GM20431 (cell line): ENCODE measurements around the gene DCLK1.

ENCODE experiments used
- in situ Hi-C: fragments of 300-500 bp; cut with MseI, MboI; formaldehyde crosslinking; loops from one replicate; pipeline ENCODE4 v1.15.0; 2020; ENCODE audit warnings: low sequenced_read_pairs; ENCODE audit not compliant: unreplicated experiment

The DCLK1 gene

DNA sequence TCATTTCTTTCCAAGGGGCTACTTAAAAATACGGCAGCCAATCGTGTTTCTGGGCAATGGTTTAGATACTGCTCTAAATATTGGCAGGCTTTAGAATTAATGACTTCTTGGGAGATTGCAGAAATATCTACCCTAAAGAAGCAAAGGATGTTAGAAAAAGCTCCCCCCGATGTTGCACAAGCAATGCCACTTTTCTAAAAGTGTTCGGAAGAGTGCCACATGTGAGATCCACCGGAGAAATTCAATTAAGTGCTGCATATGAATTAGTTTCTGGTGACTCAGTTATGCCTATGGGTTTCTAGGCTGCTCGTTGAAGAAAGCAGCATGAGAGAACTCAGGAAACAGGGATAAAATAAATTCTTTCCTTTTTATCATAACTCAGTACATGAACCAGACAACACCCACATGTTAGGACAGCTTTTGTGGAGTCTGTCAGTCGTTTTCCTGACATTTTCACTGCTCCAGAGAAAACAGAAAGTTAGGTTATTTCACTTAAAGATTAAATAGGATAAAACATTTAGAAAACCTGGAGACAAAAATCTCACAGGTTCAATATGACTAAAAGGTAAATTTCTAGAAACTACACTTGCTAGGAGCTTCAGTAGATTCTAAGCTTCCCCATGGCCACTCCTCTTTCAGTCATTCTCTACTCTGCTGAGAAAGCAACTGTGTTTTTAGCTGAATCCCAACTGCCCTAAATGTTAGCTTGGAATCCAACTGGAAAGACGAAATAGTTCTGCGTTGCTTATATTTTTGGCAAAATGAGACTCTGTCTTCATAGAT lies 244.7 kb downstream of the DCLK1 start:
- in situ Hi-C loops, result no loop called here

DNA sequence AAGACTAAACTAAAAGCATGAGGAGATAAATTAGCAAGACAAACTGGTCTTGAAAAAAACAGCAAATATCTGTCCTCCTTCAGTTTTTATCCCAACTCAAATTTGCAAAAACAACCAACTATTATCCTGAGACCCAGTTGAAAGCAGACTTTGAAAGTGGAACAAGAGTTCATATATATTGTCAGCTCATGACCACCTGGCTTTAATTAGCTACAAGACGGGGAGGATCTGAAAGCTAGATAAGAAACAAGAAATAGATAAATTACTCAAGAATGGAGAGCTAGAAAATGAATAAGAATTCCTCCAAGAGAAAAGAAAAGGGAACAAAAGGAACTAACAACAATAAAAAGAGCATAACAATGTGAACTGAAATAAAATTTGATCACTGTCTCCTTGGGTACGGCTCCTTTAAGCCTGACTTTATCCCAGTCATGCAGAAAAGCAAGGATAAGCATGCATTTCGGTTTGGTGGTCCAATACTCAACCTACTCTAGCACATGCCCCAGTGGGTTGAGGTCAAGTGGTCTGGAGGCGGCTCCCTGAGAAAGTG lies 246.9 kb downstream of the DCLK1 start:
- in situ Hi-C loops, result no loop called here

DNA sequence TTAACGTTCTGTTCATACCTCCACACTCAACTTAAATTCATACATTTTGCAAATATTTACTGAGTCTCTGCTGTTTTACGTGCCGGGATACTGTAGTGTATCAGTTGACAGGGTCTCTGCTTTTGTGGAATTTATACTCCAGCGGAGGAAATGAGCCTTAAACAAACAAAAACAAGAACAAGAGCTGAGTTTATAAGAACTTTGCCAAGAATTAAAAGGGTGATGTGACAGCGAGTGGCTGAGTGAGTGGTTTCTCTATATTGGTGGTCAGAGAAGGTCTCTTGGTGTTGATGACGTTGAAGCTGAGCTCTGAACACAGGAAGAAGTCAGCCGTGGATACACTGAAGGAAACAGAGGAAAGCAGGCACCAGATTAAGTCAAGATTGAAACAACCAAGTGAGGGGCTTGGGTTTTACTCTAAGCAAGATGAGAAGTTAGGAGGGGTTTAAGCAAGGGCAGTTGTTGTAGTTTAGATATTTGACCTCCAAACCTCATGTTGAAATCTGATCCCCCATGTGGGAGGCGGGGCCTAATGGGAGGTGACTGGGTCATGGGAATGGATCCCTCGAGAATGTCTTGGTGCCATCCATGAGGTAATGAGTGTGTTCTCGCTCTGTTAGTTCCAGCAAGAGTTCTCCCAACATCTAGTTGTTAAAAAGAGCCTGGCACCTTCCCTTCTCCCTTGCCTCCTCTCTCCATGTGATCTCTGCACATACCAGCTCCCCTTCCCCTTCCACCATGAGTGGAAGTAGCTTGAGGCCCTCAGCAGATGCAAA lies 248.3 kb downstream of the DCLK1 start:
- in situ Hi-C loops, result no loop called here

DNA sequence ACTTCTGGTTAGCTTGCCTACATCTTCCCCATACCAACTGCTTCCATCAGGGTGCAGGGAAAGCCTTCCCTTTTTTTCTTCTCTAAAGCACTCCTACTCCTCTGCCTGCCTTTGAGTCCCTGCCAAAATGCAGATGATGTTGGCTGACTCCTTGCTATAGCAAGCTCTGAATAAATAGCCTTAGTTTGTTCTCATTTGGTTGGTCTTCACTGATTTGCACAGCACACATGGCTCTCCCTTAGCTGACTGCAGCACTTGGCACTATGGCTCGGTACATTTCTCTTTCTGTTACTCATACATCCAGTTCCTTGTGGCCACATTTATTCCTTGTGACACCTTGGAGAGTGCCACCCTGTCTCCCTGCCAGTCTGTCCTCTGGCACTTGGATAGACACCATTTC lies 249.8 kb downstream of the DCLK1 start:
- in situ Hi-C loops, result no loop called here

DNA sequence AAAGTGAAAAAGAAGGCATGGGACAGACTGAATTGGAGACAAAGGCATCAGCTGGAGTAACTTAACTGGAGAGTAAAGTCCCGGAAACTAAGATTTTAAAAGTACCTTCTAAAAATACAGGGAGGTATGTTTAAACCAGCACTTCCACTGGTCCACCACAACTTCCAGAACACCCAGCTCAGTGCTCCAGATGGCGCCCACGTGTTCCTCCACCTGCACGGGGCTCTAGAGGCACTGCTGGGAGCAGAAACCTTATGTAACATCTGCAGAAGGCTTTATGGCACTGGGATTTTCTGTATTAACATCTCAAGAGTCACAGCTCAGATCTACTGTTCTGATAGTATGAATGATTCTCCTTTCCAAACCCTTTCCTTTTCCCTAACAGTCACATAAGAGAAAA lies 252.1 kb downstream of the DCLK1 start:
- in situ Hi-C loops, result no loop called here

DNA sequence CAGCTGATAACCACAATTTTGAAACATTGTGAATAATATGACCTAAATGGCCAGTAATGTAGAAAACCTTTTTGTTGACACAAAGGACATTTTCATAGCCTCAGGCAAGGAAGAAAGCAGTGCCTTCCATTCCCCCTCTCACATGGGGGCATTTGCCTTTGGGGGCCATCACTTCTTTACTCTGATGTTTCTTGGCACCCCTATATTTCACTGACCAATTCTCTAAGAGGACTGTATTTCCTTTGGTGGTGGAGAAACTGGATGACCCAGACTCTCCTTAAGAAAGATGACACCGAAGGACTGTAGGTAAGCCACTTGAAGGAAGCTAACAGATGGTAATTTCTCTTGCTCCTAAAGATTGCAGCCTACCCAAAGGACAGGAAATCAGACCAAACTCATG lies 254.6 kb downstream of the DCLK1 start:
- in situ Hi-C loops, result no loop called here

DNA sequence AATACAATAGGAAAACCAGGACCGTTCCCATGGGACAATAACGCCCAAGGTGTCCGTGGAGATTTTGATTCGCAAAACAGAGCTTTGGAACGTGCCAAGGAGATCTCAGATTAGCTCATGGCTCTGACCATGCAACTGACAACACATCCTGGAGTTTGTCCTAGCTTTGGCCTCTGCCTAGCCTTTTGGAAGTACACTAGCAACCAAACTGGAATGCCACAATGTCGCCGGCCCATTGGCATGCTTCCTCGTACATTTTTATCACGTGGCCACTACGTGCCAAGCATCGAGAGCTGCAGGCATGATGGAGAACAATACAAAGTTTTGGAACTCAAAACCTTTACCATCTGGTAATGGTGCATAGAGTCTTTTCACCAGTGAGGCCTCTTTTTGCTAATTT lies 256.5 kb downstream of the DCLK1 start:
- in situ Hi-C loops, result no loop called here

DNA sequence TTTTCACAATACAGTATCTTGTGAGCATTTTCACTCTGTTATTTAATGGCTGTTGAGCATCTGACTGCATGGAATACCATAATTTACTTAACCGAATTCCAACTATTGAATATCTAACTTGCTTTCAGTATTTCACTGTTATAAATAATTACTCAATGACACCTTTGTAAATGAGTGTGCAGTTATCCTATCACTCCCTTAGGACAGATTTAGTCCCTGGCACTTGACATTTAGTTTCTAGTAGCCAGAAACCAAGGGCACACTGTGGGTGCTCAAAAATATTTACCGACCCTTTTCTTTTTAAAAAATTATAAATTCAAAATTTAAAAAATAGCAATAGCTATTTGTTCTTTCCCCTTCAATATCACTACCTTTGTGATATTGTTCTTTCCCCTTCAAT lies 258.8 kb downstream of the DCLK1 start:
- in situ Hi-C loops, result no loop called here

DNA sequence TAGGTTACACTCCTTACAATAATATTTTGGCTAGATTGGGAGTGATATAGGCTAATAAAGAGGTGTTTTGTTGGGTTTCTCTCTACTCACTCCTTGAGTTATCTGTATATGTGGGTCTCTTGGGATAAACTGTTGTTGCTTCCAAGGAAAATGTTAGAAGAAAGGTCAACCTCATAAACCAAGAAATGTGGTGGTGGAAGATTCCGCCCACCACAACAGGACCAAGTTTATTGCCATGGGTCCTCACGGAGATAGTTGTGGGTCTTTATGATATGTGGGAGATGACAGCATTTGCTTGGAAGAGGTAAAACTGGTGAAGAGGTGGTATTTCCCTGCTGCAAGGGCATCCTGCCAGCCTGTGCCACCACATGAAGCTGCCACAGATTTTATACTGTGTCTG lies 259.6 kb downstream of the DCLK1 start:
- in situ Hi-C loops, result no loop called here

DNA sequence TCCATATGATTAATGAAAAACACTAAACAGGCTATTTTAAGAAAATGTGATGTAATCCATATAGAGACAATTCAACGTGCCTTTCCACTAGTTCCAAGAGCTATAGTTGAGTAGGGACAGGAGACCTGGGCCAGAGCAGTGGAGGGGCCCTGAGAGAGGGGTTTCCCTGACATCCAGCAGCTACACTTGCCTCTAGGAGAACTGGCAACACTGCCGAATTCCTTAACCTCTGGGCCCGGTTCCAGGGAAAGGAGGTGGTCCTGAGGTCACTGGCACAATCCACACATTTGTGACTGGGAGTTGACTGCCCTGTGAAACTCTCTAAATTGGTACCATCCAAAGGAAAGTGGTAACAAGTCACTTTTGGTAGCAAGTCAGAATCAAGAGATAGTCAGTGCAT lies 264.4 kb downstream of the DCLK1 start:
- in situ Hi-C loops, result no loop called here

DNA sequence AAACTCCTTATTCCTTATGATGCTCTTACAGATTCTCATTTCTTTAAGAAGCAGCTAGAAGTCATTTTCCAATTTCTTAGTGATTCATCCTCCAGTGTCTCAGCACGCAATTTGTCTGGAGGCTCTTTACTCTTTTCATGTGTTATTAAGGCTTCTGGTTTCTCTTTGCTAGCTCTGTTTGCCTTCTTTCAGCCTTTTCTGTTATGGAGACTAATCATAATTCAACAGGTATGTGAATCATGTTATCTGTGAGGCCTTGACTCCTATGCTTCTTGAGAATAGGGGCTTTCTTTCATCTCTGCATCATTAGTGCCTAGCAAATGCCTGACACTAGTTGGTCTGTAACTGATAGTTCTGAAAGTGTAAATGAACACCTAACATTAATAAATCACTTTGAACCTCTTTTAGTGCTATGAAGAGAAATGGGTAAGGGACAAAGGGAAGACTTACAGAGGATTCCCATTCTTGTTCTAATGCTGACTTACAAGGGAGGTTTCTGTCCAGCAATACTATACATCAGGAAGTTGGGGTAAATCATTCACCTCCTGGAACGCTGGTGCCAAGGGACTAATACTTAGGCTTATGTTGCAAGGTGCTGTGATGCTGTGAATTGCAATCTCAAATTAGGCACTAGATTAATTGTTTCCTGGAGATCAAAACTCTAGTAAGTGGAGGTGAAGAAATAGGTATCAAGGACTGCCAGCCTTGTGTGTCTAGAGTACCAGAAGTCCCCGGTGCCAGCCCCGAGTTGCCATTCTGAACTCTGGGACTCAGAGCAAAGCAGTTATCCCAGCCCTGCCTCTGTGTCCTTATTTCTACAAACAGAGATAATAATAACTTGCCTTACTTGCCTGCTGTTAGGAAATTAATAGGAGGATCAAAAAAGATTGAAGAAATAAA lies 265.6 kb downstream of the DCLK1 start:
- in situ Hi-C loops, result no loop called here

DNA sequence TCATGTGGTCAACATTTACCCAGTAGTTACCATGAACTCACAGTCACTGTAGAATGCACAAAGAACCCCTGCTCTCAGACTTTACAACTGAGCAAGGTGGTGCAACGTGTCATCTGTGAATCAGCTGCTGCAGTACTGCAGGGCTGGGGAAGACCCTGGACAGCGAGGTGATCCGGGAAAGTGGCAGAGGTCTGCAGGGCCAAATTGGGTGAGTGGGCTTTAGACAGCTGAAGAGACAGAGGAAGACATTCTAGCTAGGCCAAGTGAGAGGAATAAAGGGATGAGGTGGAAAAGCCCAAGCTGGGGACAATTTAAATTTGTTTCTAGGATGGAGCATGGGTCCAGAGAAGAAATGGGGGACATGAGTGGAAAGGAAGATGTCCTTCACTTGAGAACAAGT lies 270.5 kb downstream of the DCLK1 start:
- in situ Hi-C loops, result no loop called here

DNA sequence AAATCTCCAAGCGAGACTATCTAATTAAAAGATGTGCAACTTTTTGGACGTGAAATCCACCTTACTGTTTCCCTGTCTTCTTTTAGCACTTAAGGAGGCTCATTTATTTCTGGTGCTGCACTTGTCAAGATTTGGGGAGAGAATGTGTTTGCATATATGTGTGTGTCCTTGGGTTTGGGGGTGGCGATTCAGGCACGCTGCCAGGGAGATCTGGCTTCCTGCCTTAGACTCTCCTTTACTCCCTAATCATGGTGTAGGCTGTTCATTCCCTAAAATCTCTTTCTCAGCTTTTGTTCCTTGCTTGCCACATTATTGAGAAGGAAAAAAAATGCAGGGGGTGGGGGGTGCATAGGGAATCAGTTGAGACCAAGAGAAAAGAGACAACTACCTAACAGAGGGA lies 271.2 kb downstream of the DCLK1 start:
- in situ Hi-C loops, result no loop called here

DNA sequence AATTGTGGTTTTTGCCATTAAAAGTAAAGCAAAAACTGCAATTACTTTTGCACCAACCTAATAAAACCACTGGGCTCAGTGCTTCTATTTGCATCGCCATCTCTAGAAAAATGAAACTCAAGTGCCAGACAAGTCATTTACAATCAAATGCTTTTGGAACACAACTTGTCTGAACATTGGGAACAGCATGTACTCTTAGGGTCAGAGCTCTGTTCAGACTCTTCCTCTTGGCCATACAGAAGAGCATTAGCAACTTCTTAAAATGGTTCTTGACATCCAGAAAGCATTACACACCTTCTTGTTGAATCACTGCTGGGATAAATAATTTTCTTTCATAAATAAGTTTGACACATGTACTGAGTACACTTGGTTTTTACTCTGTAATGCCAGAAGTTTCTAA lies 272.5 kb downstream of the DCLK1 start:
- in situ Hi-C loops, result no loop called here

DNA sequence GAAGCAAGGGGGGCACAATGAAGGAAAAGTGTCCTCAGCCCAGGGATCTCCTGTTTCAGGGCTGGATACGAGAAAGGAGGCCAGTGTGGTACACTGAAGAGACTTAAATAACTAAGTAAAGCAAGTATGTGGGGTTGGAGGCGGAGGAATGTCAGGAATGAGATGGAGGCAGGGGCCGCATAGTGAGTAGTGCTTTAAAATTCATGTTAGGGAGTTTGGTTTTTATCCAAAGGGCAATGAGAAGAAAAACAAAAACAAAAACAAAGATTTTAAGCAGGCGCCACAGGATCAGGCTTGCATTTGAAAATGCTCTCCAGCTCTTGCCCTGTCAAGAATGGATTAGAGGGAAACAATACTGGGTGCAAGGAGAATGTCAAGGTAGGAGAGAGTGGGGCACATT lies 273.4 kb downstream of the DCLK1 start:
- in situ Hi-C loops, result no loop called here

DNA sequence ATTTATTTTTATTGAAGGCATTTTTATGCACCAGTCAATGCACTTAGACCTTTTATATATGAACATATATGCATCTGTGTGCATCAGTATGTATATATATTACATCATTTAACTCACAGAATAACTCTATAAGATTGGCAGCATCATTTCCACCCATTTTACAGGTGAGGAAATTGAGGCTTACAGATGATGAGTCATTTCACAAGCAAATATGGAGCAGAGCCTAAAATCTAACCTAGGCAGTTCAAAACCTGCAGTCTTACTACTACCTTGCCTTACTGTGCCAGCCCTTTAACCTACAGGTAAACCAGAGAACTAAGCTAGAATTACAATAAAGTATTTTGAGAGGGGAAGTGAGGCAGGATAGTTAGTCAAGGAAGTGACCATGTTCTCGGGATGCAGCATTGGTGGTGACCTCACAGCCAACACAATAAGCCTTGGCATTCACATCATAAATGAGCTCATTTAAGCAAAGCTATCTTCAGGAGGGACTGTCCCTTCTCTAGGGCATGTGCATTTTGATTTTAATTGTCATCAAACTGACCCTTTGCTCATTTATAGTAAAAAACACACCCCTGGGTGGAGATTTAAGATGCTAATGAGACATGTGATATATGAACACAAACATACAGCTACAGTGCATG lies 274.3 kb downstream of the DCLK1 start:
- in situ Hi-C loops, result no loop called here

DNA sequence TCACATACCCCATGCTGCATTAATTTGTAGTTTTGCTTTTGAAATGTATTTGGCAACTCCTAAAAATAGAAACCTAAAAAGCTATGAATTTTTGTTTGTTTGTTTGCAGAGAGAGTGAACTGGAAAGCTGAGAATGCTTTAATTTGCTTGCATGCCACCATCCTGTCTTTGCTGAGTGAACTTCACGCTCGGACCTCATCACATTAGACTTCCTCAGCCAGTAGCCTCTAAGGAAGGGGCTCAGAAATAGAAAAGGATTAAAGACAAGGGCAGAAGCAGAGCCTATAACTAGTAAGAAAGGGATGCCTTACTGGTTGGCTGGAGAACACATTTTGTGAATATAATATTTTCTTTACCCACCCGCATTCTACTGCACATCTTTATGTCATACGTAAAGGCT lies 275.1 kb downstream of the DCLK1 start:
- in situ Hi-C loops, result no loop called here

DNA sequence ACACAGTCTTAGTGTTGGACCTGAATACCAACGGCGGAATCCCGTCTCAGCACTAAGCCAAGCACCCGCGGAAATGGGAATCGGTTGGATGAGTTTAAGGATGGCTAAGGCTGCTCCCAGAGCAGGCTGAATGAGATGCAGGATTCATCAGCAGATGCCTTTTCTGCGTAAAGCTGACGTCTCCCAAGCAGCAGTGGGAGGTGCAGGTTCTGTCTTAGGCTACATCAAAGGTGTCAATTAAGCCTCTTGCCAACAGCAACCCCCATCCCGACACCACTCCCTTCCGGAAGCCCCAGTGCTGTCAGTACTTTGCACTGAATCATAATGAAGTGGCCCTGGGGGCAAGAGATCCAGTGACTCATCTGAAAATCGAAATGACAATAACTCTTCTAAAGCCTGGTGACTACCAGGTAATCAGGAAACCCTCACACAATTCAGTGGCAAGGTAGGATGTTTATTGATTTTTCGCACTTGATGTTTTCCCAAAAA lies 275.6 kb downstream of the DCLK1 start:
- in situ Hi-C loops, result no loop called here

DNA sequence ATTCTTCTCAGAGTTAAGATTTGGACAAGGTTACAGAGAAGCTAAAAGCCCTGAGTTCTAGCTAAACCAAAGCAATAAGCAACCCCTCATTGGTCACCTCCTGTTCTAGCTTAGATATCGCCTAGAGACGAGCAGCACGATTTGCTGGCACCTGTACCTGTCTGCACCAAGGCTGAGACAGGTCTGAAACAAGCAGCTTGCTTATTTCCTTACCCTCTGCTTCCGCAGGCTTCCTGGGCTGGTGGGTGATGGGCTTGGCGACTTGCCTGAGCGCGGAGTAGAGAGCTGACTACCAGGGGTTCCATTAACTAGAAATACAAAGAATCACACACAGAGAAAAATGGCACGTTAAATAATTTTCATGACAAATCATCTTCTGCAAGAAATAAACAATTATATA lies 276.9 kb downstream of the DCLK1 start:
- in situ Hi-C loops, result no loop called here

DNA sequence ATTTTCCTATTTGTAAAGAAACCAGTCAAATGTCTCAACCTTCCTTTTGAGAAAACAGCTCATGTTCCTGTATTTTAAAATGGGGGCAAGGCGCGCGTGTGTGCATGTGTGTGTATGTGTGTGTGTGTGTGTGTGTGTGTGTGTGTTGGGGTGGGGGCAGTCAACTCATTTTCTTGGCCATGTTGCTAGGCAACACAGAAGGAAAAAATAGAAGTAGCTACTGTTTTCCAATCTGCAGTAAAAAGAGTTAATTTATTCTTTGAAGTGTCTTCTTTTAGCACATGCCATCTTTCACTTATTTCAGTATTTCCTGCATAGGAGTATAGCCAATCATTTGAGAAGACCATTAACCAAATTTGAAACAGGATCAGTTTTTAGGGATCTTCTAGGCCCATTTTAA lies 279.3 kb downstream of the DCLK1 start:
- in situ Hi-C loops, result no loop called here
